Measurements from ENCODE around the gene ASPG.

The ASPG gene

GRCh38 chr14:104146651-104147345, 61.3 kb downstream of the ASPG start:
- H3K27ac ChIP-seq = no peak overlapping the region
- TF ChIP-seq CTCF (conservative IDR thresholded peaks at IDR 0.05) (no peak), ZFX (IDR thresholded peaks at IDR 0.05) (no peak)

GRCh38 chr14:104147346-104148125, 62.0 kb downstream of the ASPG start:
- no peak overlapping the region for H3K27ac ChIP-seq
- TF ChIP-seq ZFX (IDR thresholded peaks at IDR 0.05) (no peak), CTCF (conservative IDR thresholded peaks at IDR 0.05) (no peak)

- H3K27ac ChIP-seq = no peak overlapping the region
- no peak for TF ChIP-seq CTCF (conservative IDR thresholded peaks at IDR 0.05)
- TF ChIP-seq ZFX (IDR thresholded peaks at IDR 0.05) = no peak
These were observed 63.2 kb downstream of the ASPG start for GRCh38 chr14:104148433-104149277.

GRCh38 chr14:104149278-104149595, 63.7 kb downstream of the ASPG start:
- TF ChIP-seq CTCF (conservative IDR thresholded peaks at IDR 0.05) = no peak
- TF ChIP-seq ZFX (IDR thresholded peaks at IDR 0.05) = no peak
- H3K27ac ChIP-seq = no peak overlapping the region

GRCh38 chr14:104149617-104150135, 64.2 kb downstream of the ASPG start:
- no peak for TF ChIP-seq CTCF (conservative IDR thresholded peaks at IDR 0.05)
- TF ChIP-seq ZFX (IDR thresholded peaks at IDR 0.05) = no peak
- H3K27ac ChIP-seq = no peak overlapping the region

- TF ChIP-seq ZFX (IDR thresholded peaks at IDR 0.05) (no peak), CTCF (conservative IDR thresholded peaks at IDR 0.05) (no peak; the same call in 1 of the 2 replicates)
- no peak overlapping the region for H3K27ac ChIP-seq
These were observed 64.9 kb downstream of the ASPG start for GRCh38 chr14:104150136-104151025.

Measured in C4-2B (cell line).